Stimulated activated CD8-positive, alpha-beta memory T cell treated with anti-CD3 and anti-CD28 coated beads, Interleukin-15, amount 100 ng/mL, for 24 hours (primary cell): ENCODE measurements around the gene TFR2.

ENCODE experiments used
- DNase-seq: peaks from one replicate; pipeline ENCODE4 v3.0.0-alpha.2; 2020; ENCODE audit warnings: low read depth

TFR2 gene

GRCh38 chr7:100641463-100641859, at the start of gene TFR2:
Gene TFR2 (minus strand): TSS chr7:100641552. CDS start chr7:100641509, 43 bp downstream.
- no peak for DNase-seq

- DNase-seq, result no peak
Observed at GRCh38 chr7:100689230-100690135, 48.1 kb upstream of the TFR2 start.

GRCh38 chr7:100688326-100688860, 47.0 kb upstream of the TFR2 start:
- DNase-seq, result no peak

GRCh38 chr7:100687751-100688300, 46.5 kb upstream of the TFR2 start:
- no peak for DNase-seq

GRCh38 chr7:100687261-100687660, 45.9 kb upstream of the TFR2 start:
- DNase-seq, result no peak

- DNase-seq, result no peak
Observed at GRCh38 chr7:100686822-100687211, 45.5 kb upstream of the TFR2 start.

- DNase-seq, result no peak
Observed at GRCh38 chr7:100686201-100686821, 45.0 kb upstream of the TFR2 start.

GRCh38 chr7:100685631-100686145, 44.3 kb upstream of the TFR2 start:
- DNase-seq, result no peak

GRCh38 chr7:100685049-100685605, 43.8 kb upstream of the TFR2 start:
- no peak for DNase-seq

GRCh38 chr7:100684534-100685042, 43.2 kb upstream of the TFR2 start:
- no peak for DNase-seq

GRCh38 chr7:100683659-100684533, 42.5 kb upstream of the TFR2 start:
- no peak for DNase-seq

- no peak for DNase-seq
Observed at GRCh38 chr7:100682991-100683658, 41.8 kb upstream of the TFR2 start.

GRCh38 chr7:100682228-100682741, 40.9 kb upstream of the TFR2 start:
- no peak for DNase-seq

GRCh38 chr7:100681491-100682227, 40.3 kb upstream of the TFR2 start:
- no peak for DNase-seq

GRCh38 chr7:100680576-100681271, 39.4 kb upstream of the TFR2 start:
- DNase-seq, result no peak

GRCh38 chr7:100679927-100680575, 38.7 kb upstream of the TFR2 start:
- DNase-seq, result no peak

- DNase-seq, result no peak
Observed at GRCh38 chr7:100679129-100679926, 38.0 kb upstream of the TFR2 start.
